Naive thymus-derived CD4-positive, alpha-beta T cell (primary cell): ENCODE results near the gene CLSTN2. TPM values are rescaled to one million over a fixed set of nuclear protein-coding genes. Genes with fewer than 3 reads are reported as not detected.

Experiments
- ATAC-seq: fragments of 150-1000 bp; cut with Tn5 transposase; 2 replicates; pipeline ENCODE4 v1.10.0; 2021; ENCODE audit warnings: mild to moderate bottlenecking, moderate library complexity
- CTCF ChIA-PET: fragments of 350-600 bp; sonication (Branson Sonifier 250); formaldehyde crosslinking; loops from one replicate; lab custom pipeline; 2021; ENCODE audit warnings: antibody characterized with exemption; lab: Charles Lee
- POLR2A ChIA-PET: fragments of 350-600 bp; sonication (Branson Sonifier 250); formaldehyde crosslinking; loops from one replicate; lab custom pipeline; 2021; ENCODE audit warnings: antibody characterized with exemption, inconsistent platforms; lab: Charles Lee
- DNase-seq, 9 donors: peaks; one replicate each; pipeline versions ENCODE4 v3.0.0 to v3.0.0-alpha.2; 2020 to 2022; ENCODE audit warnings: mixed read lengths in 1 of 9
- H3K27ac ChIP-seq: one replicate; pipeline ENCODE4 v1.7.0; 2013; ENCODE audit warnings: mild to moderate bottlenecking, low read depth, low read length, moderate library complexity
- H3K27me3 ChIP-seq, 2 donors: one replicate each; pipeline ENCODE4 v1.7.0; 2013; ENCODE audit warnings: low read length in 2 of 2, mild to moderate bottlenecking in 2 of 2, moderate library complexity in 2 of 2; ENCODE audit not compliant: control insufficient read depth in 2 of 2, insufficient read depth in 2 of 2
- H3K36me3 ChIP-seq, 3 experiments: 1 replicate in 2 of 3; 2 replicates in 1 of 3; pipeline ENCODE4 v1.7.0; 2013; ENCODE audit warnings: low read length in 3 of 3, mild to moderate bottlenecking in 3 of 3, moderate library complexity in 1 of 3; ENCODE audit not compliant: insufficient read depth in 3 of 3, control insufficient read depth in 2 of 3
- H3K4me1 ChIP-seq, 2 donors: one replicate each; pipeline ENCODE4 v1.7.0; 2013; ENCODE audit warnings: low read length in 2 of 2, mild to moderate bottlenecking in 2 of 2, moderate library complexity in 1 of 2; ENCODE audit not compliant: control insufficient read depth in 2 of 2, insufficient read depth in 2 of 2
- H3K4me3 ChIP-seq: 2 replicates; pipeline ENCODE4 v1.7.0; 2013; ENCODE audit warnings: mild to moderate bottlenecking, low read length
- H3K9me3 ChIP-seq, 3 experiments: 1 replicate in 2 of 3; 2 replicates in 1 of 3; pipeline ENCODE4 v1.7.0; 2013; ENCODE audit warnings: low read length in 3 of 3; ENCODE audit not compliant: control insufficient read depth in 2 of 3
- H3K27ac Mint-ChIP-seq, 9 donors: one replicate each; pipeline ENCODE4 v1.8.0; 2020 to 2022; ENCODE audit warnings: mixed read lengths in 9 of 9, mild to moderate bottlenecking in 8 of 9, moderate library complexity in 5 of 9, inconsistent platforms in 2 of 9
- H3K27me3 Mint-ChIP-seq, 5 donors: one replicate each; pipeline ENCODE4 v1.8.0; 2021 to 2022; ENCODE audit warnings: mixed read lengths in 5 of 5, mild to moderate bottlenecking in 1 of 5
- H3K36me3 Mint-ChIP-seq, 5 donors: one replicate each; pipeline ENCODE4 v1.8.0; 2020 to 2022; ENCODE audit warnings: mixed read lengths in 5 of 5, mild to moderate bottlenecking in 3 of 5, inconsistent platforms in 1 of 5
- H3K4me1 Mint-ChIP-seq, 7 donors: one replicate each; pipeline ENCODE4 v1.8.0; 2020 to 2022; ENCODE audit warnings: mixed read lengths in 7 of 7, mild to moderate bottlenecking in 3 of 7, inconsistent platforms in 1 of 7
- H3K4me3 Mint-ChIP-seq, 10 donors: one replicate each; pipeline ENCODE4 v1.8.0; 2020 to 2022; ENCODE audit warnings: mild to moderate bottlenecking in 10 of 10, mixed read lengths in 10 of 10, moderate library complexity in 6 of 10, inconsistent platforms in 2 of 10
- H3K9me3 Mint-ChIP-seq, 11 donors: one replicate each; pipeline ENCODE4 v1.8.0; 2020 to 2022; ENCODE audit warnings: mixed read lengths in 11 of 11, mild to moderate bottlenecking in 4 of 11, inconsistent platforms in 1 of 11, moderate library complexity in 1 of 11
- intact Hi-C, 2 donors: fragments of 100-400 bp; cut with micrococcal nuclease; formaldehyde crosslinking; loops; one replicate each; pipeline ENCODE4 v1.15.1; 2023
- polyA plus RNA-seq, 2 donors: library from polyadenylated mRNA; unstranded; fragments of 300-500 nt; fragmentation: Illumina TruSeq; gene quantifications; one replicate each; pipeline ENCODE4 v1.2.3, GENCODE V29; 2021
- total RNA-seq, 6 experiments: library from RNA in 5 of 6; stranded (reverse) in 5 of 6; gene quantifications; 1 replicate in 5 of 6; 2 replicates in 1 of 6; pipeline ENCODE4 v1.2.3 and lab custom pipeline; 2021 to 2026

CLSTN2 gene
- total and polyA plus RNA-seq, 7 experiments from 2014 or later, result 0.02 TPM; not detected in 6

GRCh38 chr3:140170612-140171011 lies 235.6 kb downstream of the CLSTN2 start:
- Mint-ChIP-seq H3K27ac (no peak overlapping the region), H3K4me3 (no peak overlapping the region), H3K9me3 (peaks cover 0 to 8% (median 3%) of the 10 kb centered on the region in 11 donors), H3K27me3 (peaks cover 0 to 22% (median 18%) of the 10 kb centered on the region in 5 donors), H3K4me1 (no peaks in the 10 kb centered on the region), H3K36me3 (no peaks in the 10 kb centered on the region)
- H3K9me3 ChIP-seq, result no peaks in the 10 kb centered on the region
- H3K27me3 ChIP-seq, result no peaks in the 10 kb centered on the region
- no peak overlapping the region for H3K4me3 ChIP-seq
- H3K36me3 ChIP-seq, result no peaks in the 10 kb centered on the region
- H3K4me1 ChIP-seq, result no peaks in the 10 kb centered on the region
- intact Hi-C loops, result no loop called here
- ATAC-seq (no peak), DNase-seq (no peak)
- H3K27ac ChIP-seq, result no peak overlapping the region
- POLR2A ChIA-PET, result no interaction called here
- CTCF ChIA-PET, result no interaction called here

- H3K36me3 ChIP-seq, result no peaks in the 10 kb centered on the region
- no peak overlapping the region for H3K4me3 ChIP-seq
- peaks cover 0 to 16% (median 12%) of the 10 kb centered on the region in 5 donors for H3K27me3 Mint-ChIP-seq
- H3K4me3 Mint-ChIP-seq, result no peak overlapping the region
- no peak for ATAC-seq
- H3K27ac Mint-ChIP-seq, result no peak overlapping the region
- DNase-seq, result no peak
- H3K4me1 Mint-ChIP-seq, result no peaks in the 10 kb centered on the region
- POLR2A ChIA-PET, result no interaction called here
- intact Hi-C loops, result no loop called here
- no peaks in the 10 kb centered on the region for H3K36me3 Mint-ChIP-seq
- CTCF ChIA-PET, result no interaction called here
- H3K27ac ChIP-seq, result no peak overlapping the region
- H3K9me3 ChIP-seq, result no peaks in the 10 kb centered on the region
- no peaks in the 10 kb centered on the region for H3K27me3 ChIP-seq
- peaks cover 0 to 5% (median 0%) of the 10 kb centered on the region in 11 donors for H3K9me3 Mint-ChIP-seq
- H3K4me1 ChIP-seq, result no peaks in the 10 kb centered on the region
Observed at GRCh38 chr3:140176526-140176925, 241.5 kb downstream of the CLSTN2 start.

GRCh38 chr3:140177943-140178342 lies 243.0 kb downstream of the CLSTN2 start:
- CTCF ChIA-PET, result no interaction called here
- peaks cover 0 to 5% (median 0%) of the 10 kb centered on the region in 11 donors for H3K9me3 Mint-ChIP-seq
- DNase-seq, result no peak
- H3K36me3 Mint-ChIP-seq, result no peaks in the 10 kb centered on the region
- intact Hi-C loops, result no loop called here
- no peak for ATAC-seq
- Histone ChIP-seq H3K36me3 (no peaks in the 10 kb centered on the region), H3K4me1 (no peaks in the 10 kb centered on the region), H3K9me3 (no peaks in the 10 kb centered on the region), H3K4me3 (no peak overlapping the region), H3K27me3 (no peaks in the 10 kb centered on the region), H3K27ac (no peak overlapping the region)
- H3K4me3 Mint-ChIP-seq, result no peak overlapping the region
- no peak overlapping the region for H3K27ac Mint-ChIP-seq
- no peaks in the 10 kb centered on the region for H3K4me1 Mint-ChIP-seq
- POLR2A ChIA-PET, result no interaction called here
- peaks cover 0 to 16% (median 15%) of the 10 kb centered on the region in 5 donors for H3K27me3 Mint-ChIP-seq

- Histone ChIP-seq H3K4me1 (no peaks in the 10 kb centered on the region), H3K27ac (no peak overlapping the region), H3K4me3 (no peak overlapping the region), H3K9me3 (no peaks in the 10 kb centered on the region), H3K27me3 (no peaks in the 10 kb centered on the region), H3K36me3 (no peaks in the 10 kb centered on the region)
- Mint-ChIP-seq H3K9me3 (peaks cover 0 to 5% (median 0%) of the 10 kb centered on the region in 11 donors), H3K27ac (no peak overlapping the region), H3K36me3 (no peaks in the 10 kb centered on the region), H3K27me3 (peaks cover 0 to 16% (median 15%) of the 10 kb centered on the region in 5 donors), H3K4me1 (no peaks in the 10 kb centered on the region), H3K4me3 (no peak overlapping the region)
- ChIA-PET POLR2A (no interaction called here), CTCF (no interaction called here)
- intact Hi-C loops, result no loop called here
- no peak for DNase-seq
- no peak for ATAC-seq
Observed at GRCh38 chr3:140178482-140178881, 243.5 kb downstream of the CLSTN2 start.

GRCh38 chr3:140180603-140181002 lies 245.6 kb downstream of the CLSTN2 start:
- Histone ChIP-seq H3K36me3 (no peaks in the 10 kb centered on the region), H3K27ac (no peak overlapping the region), H3K4me3 (no peak overlapping the region), H3K4me1 (no peaks in the 10 kb centered on the region), H3K27me3 (no peaks in the 10 kb centered on the region), H3K9me3 (no peaks in the 10 kb centered on the region)
- POLR2A ChIA-PET, result interaction anchor here (1.0 kb wide), 1 partner anchor 456 kb away, joined by 3 read pairs; no protein-coding TSS in a partner anchor
- H3K27ac Mint-ChIP-seq, result no peak overlapping the region
- DNase-seq (no peak), ATAC-seq (no peak)
- CTCF ChIA-PET, result interaction anchor here (0.5 kb wide), 1 partner anchor 1417 kb away, joined by 4 read pairs; no protein-coding TSS in a partner anchor
- peaks cover 0 to 5% (median 0%) of the 10 kb centered on the region in 11 donors for H3K9me3 Mint-ChIP-seq
- H3K4me1 Mint-ChIP-seq, result no peaks in the 10 kb centered on the region
- H3K4me3 Mint-ChIP-seq, result no peak overlapping the region
- intact Hi-C loops, result no loop called here
- no peaks in the 10 kb centered on the region for H3K36me3 Mint-ChIP-seq
- peaks cover 0 to 10% (median 4%) of the 10 kb centered on the region in 5 donors for H3K27me3 Mint-ChIP-seq

GRCh38 chr3:140185375-140185774 lies 250.4 kb downstream of the CLSTN2 start:
- no peaks in the 10 kb centered on the region for H3K4me1 Mint-ChIP-seq
- Histone ChIP-seq H3K9me3 (no peaks in the 10 kb centered on the region), H3K27me3 (no peaks in the 10 kb centered on the region), H3K4me1 (no peaks in the 10 kb centered on the region), H3K27ac (no peak overlapping the region), H3K4me3 (no peak overlapping the region), H3K36me3 (no peaks in the 10 kb centered on the region)
- ChIA-PET CTCF (no interaction called here), POLR2A (no interaction called here)
- intact Hi-C loops, result no loop called here
- H3K4me3 Mint-ChIP-seq, result no peak overlapping the region
- H3K36me3 Mint-ChIP-seq, result no peaks in the 10 kb centered on the region
- peaks cover 0 to 9% (median 4%) of the 10 kb centered on the region in 5 donors for H3K27me3 Mint-ChIP-seq
- no peak overlapping the region for H3K27ac Mint-ChIP-seq
- H3K9me3 Mint-ChIP-seq, result peaks cover 0 to 7% (median 0%) of the 10 kb centered on the region in 11 donors
- ATAC-seq (no peak), DNase-seq (no peak)

GRCh38 chr3:140186421-140186920 lies 251.5 kb downstream of the CLSTN2 start:
- intact Hi-C loops, result no loop called here
- ATAC-seq, result no peak
- Mint-ChIP-seq H3K4me1 (no peaks in the 10 kb centered on the region), H3K36me3 (no peaks in the 10 kb centered on the region), H3K27me3 (peaks cover 0 to 9% (median 4%) of the 10 kb centered on the region in 5 donors), H3K9me3 (peaks cover 0 to 7% (median 0%) of the 10 kb centered on the region in 11 donors), H3K4me3 (no peak overlapping the region), H3K27ac (no peak overlapping the region)
- Histone ChIP-seq H3K27me3 (no peaks in the 10 kb centered on the region), H3K36me3 (no peaks in the 10 kb centered on the region), H3K9me3 (no peaks in the 10 kb centered on the region), H3K27ac (no peak overlapping the region), H3K4me3 (no peak overlapping the region), H3K4me1 (no peaks in the 10 kb centered on the region)
- CTCF ChIA-PET, result no interaction called here
- no peak for DNase-seq
- POLR2A ChIA-PET, result no interaction called here
